GM12873 (cell line): ENCODE data around the gene ZNF697.

ENCODE experiments used
- CTCF ChIP-seq: IDR thresholded peaks from 2 replicates; pipeline ENCODE4 v1.5.1; 2012; ENCODE audit warnings: low read depth, mild to moderate bottlenecking, moderate library complexity, low read length, control low read depth; ENCODE audit not compliant: insufficient read depth; ENCODE audit errors: missing control alignments

Gene ZNF697

GRCh38 chr1:119651641-119652040 lies 3.6 kb upstream of the ZNF697 start:
- no peak for TF ChIP-seq CTCF

GRCh38 chr1:119651133-119651532 lies 3.1 kb upstream of the ZNF697 start:
- no peak for TF ChIP-seq CTCF

- TF ChIP-seq CTCF = no peak
These were observed 546 bp upstream of the ZNF697 start for GRCh38 chr1:119648620-119649004.

GRCh38 chr1:119647228-119647733 lies 785 bp downstream of the ZNF697 start:
- TF ChIP-seq CTCF = no peak

- TF ChIP-seq CTCF = no peak
These were observed 1.4 kb downstream of the ZNF697 start for GRCh38 chr1:119646521-119647227.

- no peak for TF ChIP-seq CTCF
These were observed 9.0 kb downstream of the ZNF697 start for GRCh38 chr1:119639109-119639508.

GRCh38 chr1:119637710-119638109 lies 10.4 kb downstream of the ZNF697 start:
- TF ChIP-seq CTCF = no peak
